HEK293T (cell line): ENCODE data around the gene GAST.

Experiments
- CTCF ChIA-PET: fragments of 350-600 bp; formaldehyde crosslinking; extraction: SDS; loops from one replicate; lab custom pipeline; 2021; ENCODE audit warnings: antibody characterized with exemption, inconsistent platforms; lab: Yijun Ruan, JAX
- POLR2A ChIA-PET: fragments of 350-600 bp; formaldehyde crosslinking; extraction: SDS; loops from one replicate; lab custom pipeline; 2020; ENCODE audit warnings: antibody characterized with exemption, inconsistent platforms; lab: Yijun Ruan, JAX
- DNase-seq: peaks from one replicate; pipeline ENCODE4 v3.0.0; 2012; ENCODE audit warnings: mixed read lengths; ENCODE audit errors: extremely low spot score
- ARNT ChIP-seq: fragments of 450-650 bp; IDR thresholded peaks from 2 replicates; pipeline ENCODE4 v1.6.1; 2017; ENCODE audit warnings: mild to moderate bottlenecking
- BHLHE40 ChIP-seq: fragments of 450-650 bp; IDR thresholded peaks from 2 replicates; pipeline ENCODE4 v1.6.1; 2016; ENCODE audit warnings: mild to moderate bottlenecking, moderate library complexity, borderline replicate concordance
- CTBP1 ChIP-seq: fragments of 450-650 bp; IDR thresholded peaks from 2 replicates; pipeline ENCODE4 v1.6.1; 2016; ENCODE audit warnings: borderline replicate concordance
- ELF4 ChIP-seq: fragments of 450-650 bp; IDR thresholded peaks from 2 replicates; pipeline ENCODE4 v1.6.1; 2017; ENCODE audit warnings: antibody characterized with exemption
- FOXA1 ChIP-seq: fragments of 450-650 bp; IDR thresholded peaks from 2 replicates; pipeline ENCODE4 v1.6.1; 2016; ENCODE audit warnings: mild to moderate bottlenecking
- FOXK2 ChIP-seq: fragments of 450-650 bp; IDR thresholded peaks from 2 replicates; pipeline ENCODE4 v1.6.1; 2016; ENCODE audit warnings: mild to moderate bottlenecking
- FOXM1 ChIP-seq: fragments of 450-650 bp; IDR thresholded peaks from 2 replicates; pipeline ENCODE4 v1.6.1; 2017; ENCODE audit warnings: mild to moderate bottlenecking, borderline replicate concordance
- HDGF ChIP-seq: fragments of 450-650 bp; IDR thresholded peaks from 2 replicates; pipeline ENCODE4 v1.6.1; 2017; ENCODE audit warnings: antibody characterized with exemption, borderline replicate concordance
- L3MBTL2 ChIP-seq: fragments of 450-650 bp; conservative IDR thresholded peaks from 2 replicates; pipeline ENCODE4 v1.6.1; 2016; ENCODE audit warnings: mild to moderate bottlenecking
- LEF1 ChIP-seq: fragments of 450-650 bp; IDR thresholded peaks from 2 replicates; pipeline ENCODE4 v1.6.1; 2017; ENCODE audit warnings: mild to moderate bottlenecking, borderline replicate concordance
- NFRKB ChIP-seq: fragments of 450-650 bp; IDR thresholded peaks from 2 replicates; pipeline ENCODE4 v1.6.1; 2016; ENCODE audit warnings: mild to moderate bottlenecking, moderate library complexity
- PKNOX1 ChIP-seq: fragments of 450-650 bp; IDR thresholded peaks from 2 replicates; pipeline ENCODE4 v1.6.1; 2016
- SP1 ChIP-seq: fragments of 450-650 bp; IDR thresholded peaks from 2 replicates; pipeline ENCODE4 v1.6.1; 2017
- SUZ12 ChIP-seq: fragments of 450-650 bp; IDR thresholded peaks from 2 replicates; pipeline ENCODE4 v1.6.1; 2016; ENCODE audit warnings: mild to moderate bottlenecking
- TARDBP ChIP-seq: fragments of 450-650 bp; IDR thresholded peaks from 2 replicates; pipeline ENCODE4 v1.6.1; 2016
- ZNF384 ChIP-seq: fragments of 450-650 bp; IDR thresholded peaks from 2 replicates; pipeline ENCODE4 v1.6.1; 2016

The GAST gene

DNA sequence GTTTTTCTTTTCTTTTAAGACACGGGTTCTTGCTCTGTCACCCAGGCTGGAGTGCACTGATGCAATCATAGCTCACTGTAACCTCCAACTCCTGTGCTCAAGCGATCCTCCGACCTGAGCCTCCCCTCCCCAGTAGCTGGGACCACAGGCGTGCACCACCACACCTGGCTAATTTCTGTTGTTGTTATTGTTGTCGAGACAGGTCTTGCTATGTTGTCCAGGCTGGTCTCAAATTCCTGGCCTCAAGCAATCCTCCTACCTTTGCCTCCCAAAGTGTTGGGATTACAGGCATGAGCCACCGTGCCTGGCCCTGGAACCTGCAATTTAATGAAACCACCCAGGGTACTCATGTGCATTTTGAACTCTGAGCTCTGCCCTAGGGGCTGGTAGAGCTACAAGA is 50.3 kb downstream of the GAST start:
- ChIA-PET CTCF (interaction anchor here (0.8 to 1.2 kb wide), 2 partner anchors 24 kb away, joined by 3 to 4 read pairs; partner anchors contain the start of gene JUP), POLR2A (interaction anchor here (0.9 to 1.6 kb wide), 2 partner anchors 24 to 31 kb away, joined by 3 to 4 read pairs; partner anchors contain the start of gene JUP)
- no peak for DNase-seq
- TF ChIP-seq CTBP1 = no peak
- no peak for TF ChIP-seq SP1
- no peak for TF ChIP-seq SUZ12
- no peak for TF ChIP-seq HDGF

- no peak for DNase-seq
- CTCF ChIA-PET = interaction anchor here (0.8 to 1.2 kb wide), 2 partner anchors 23 to 24 kb away, joined by 3 to 4 read pairs; partner anchors contain the start of gene JUP
- no peak for TF ChIP-seq PKNOX1
- no peak for TF ChIP-seq TARDBP
- no peak for TF ChIP-seq FOXK2
- POLR2A ChIA-PET = interaction anchor here (0.9 to 1.6 kb wide), 2 partner anchors 24 to 30 kb away, joined by 3 to 4 read pairs; partner anchors contain the start of gene JUP
Observed at GRCh38 chr17:41762841-41763240, 50.7 kb downstream of the GAST start.

- TF ChIP-seq FOXM1 = no peak
- no peak for TF ChIP-seq PKNOX1
- no peak for TF ChIP-seq FOXK2
- TF ChIP-seq ELF4 = no peak
- TF ChIP-seq FOXA1 = no peak
- no peak for TF ChIP-seq HDGF
- TF ChIP-seq SUZ12 = no peak
- TF ChIP-seq BHLHE40 = no peak
- TF ChIP-seq CTBP1 = no peak
- TF ChIP-seq NFRKB = no peak
- TF ChIP-seq SP1 = no peak
- no peak for TF ChIP-seq L3MBTL2
- no peak for TF ChIP-seq LEF1
- TF ChIP-seq TARDBP = no peak
- no peak for TF ChIP-seq ARNT
- TF ChIP-seq ZNF384 = no peak
- ChIA-PET CTCF (interaction anchor here (1.2 kb wide), 1 partner anchor 23 kb away, joined by 3 read pairs; no protein-coding TSS in a partner anchor), POLR2A (interaction anchor here (0.9 to 1.6 kb wide), 2 partner anchors 23 to 30 kb away, joined by 3 to 4 read pairs; partner anchors contain the start of gene JUP)
- DNase-seq = no peak
Observed at GRCh38 chr17:41763327-41763726, 51.2 kb downstream of the GAST start.
